PFSK-1 (cell line): ENCODE data around the gene LDB2.

ENCODE experiments used
- POLR2AphosphoS5 ChIP-seq: IDR thresholded peaks from 2 replicates; pipeline ENCODE4 v1.6.1; 2012; ENCODE audit warnings: low read depth, mild to moderate bottlenecking, control low read depth, low read length, moderate library complexity
- REST ChIP-seq, 2 experiments: IDR thresholded peaks; 2 replicates each; pipeline versions ENCODE4 v1.6.1 to v1.8.0; 2011 to 2012; ENCODE audit warnings: low read depth in 2 of 2, low read length in 2 of 2, control low read depth in 1 of 2, inconsistent platforms in 1 of 2, mild to moderate bottlenecking in 1 of 2, moderate library complexity in 1 of 2; ENCODE audit not compliant: insufficient read depth in 1 of 2
- TAF1 ChIP-seq: IDR thresholded peaks from 2 replicates; pipeline ENCODE4 v1.6.1; 2012; ENCODE audit warnings: low read length, control low read depth, borderline replicate concordance; ENCODE audit not compliant: insufficient read depth

GRCh38 chr4:16516796-16517439 lies 381.5 kb downstream of the LDB2 start:
- no peak for TF ChIP-seq REST (IDR thresholded peaks at IDR 0.05; ENCODE audit: insufficient read depth in 1 of 2, low read depth in 2 of 2, low read length in 2 of 2)
- TF ChIP-seq POLR2AphosphoS5, result no peak
- no peak for TF ChIP-seq TAF1
